Mononuclear cell (primary cell): ENCODE measurements around the gene CMTM3. TPM values are rescaled to one million over a fixed set of nuclear protein-coding genes. Genes with fewer than 3 reads are reported as not detected.
"Not testable (repeated sequence)": the region's sequence is repeated elsewhere in the genome, so short reads cannot be mapped to it uniquely, and the experiment has no call there.

Experiments
- H3K27me3 ChIP-seq: 2 replicates; pipeline ENCODE4 v1.6.0; 2011; ENCODE audit warnings: low read length, control low read depth; ENCODE audit not compliant: insufficient read depth
- H3K4me1 ChIP-seq: 2 replicates; pipeline ENCODE4 v1.5.1; 2011; ENCODE audit warnings: mild to moderate bottlenecking, low read length, control low read depth; ENCODE audit not compliant: insufficient read depth
- H3K4me3 ChIP-seq: 2 replicates; pipeline ENCODE4 v1.5.1; 2011; ENCODE audit warnings: mild to moderate bottlenecking, low read length, moderate library complexity
- H3K9me3 ChIP-seq: 2 replicates; pipeline ENCODE4 v1.5.1; 2011; ENCODE audit warnings: low read depth, mild to moderate bottlenecking, control low read depth, low read length
- total RNA-seq: library from RNA; depleted of rRNA; stranded (reverse); fragments of >200 nt; gene quantifications from one replicate; pipeline ENCODE4 v1.2.3, GENCODE V29; 2012

The CMTM3 gene
- total RNA-seq, 1 donor: 47.1 TPM

DNA sequence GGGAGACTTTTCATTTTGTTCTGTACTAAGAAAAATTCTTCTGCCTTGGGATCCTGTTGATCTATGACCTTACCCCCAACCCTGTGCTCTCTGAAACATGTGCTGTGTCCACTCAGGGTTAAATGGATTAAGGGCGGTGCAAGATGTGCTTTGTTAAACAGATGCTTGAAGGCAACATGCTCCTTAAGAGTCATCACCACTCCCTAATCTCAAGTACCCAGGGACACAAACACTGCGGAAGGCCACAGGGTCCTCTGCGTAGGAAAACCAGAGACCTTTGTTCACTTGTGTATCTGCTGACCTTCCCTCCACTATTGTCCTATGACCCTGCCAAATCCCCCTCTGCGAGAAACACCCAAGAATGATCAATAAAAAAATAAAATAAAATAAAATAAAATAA, 27.1 kb downstream of the CMTM3 start:
- H3K9me3 ChIP-seq, H3K4me1 ChIP-seq, H3K4me3 ChIP-seq, H3K27me3 ChIP-seq: not testable (repeated sequence)

DNA sequence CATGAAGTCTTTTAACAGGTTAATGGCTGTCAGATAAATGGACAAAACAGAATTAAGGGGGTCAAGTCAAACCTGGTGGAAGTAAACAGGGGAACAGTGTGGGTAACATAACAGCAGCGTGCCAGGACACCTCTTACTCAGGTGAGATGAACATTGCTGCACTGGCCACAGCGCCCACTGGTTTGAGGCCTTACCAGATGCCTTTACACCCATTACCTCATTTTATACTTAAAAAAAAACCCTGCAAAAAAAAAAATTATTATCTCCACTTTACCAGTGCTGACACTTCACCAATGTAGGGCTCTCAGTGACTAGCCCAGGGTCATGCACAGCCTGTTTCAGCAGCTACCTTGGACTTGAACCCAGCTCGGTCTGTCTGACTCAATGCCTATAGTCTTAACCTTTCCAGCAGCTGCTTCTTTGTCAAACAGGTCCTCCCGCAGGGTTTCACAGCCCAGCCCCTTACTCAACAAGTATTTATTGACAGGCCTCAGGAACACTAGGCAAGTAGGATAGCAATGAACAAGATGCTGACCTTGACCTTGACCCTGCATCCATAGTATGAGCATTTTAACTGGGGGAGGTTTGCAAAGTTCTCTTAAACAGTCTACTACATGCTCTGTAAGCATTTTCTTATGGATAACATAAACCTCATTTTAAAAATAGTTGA, 30.2 kb downstream of the CMTM3 start:
- no peak overlapping the region for H3K4me3 ChIP-seq
- H3K4me1 ChIP-seq: no peaks in the 10 kb centered on the region
- no peaks in the 10 kb centered on the region for H3K9me3 ChIP-seq
- no peaks in the 10 kb centered on the region for H3K27me3 ChIP-seq

DNA sequence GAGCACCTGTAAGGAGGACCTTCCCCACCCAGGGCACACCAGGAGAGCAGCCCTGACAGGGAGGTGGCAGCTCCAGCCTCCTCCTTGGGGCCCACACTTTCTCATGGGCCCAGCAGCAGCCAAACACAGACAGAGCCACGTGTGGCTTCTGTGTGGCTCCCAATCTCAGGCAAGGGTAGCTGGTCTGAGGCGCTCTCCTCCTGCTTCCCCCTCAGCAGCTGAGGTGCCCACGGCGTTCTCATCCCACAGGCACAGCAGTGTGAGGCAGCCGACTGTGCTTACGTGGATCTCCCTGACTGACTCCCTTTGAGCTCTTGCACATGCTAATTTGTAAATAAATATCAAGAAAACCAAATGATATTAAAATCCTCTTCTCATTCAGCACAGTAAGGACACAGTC, 30.9 kb downstream of the CMTM3 start:
- H3K9me3 ChIP-seq: no peaks in the 10 kb centered on the region
- no peak overlapping the region for H3K4me3 ChIP-seq
- H3K27me3 ChIP-seq: no peaks in the 10 kb centered on the region
- H3K4me1 ChIP-seq: no peaks in the 10 kb centered on the region

DNA sequence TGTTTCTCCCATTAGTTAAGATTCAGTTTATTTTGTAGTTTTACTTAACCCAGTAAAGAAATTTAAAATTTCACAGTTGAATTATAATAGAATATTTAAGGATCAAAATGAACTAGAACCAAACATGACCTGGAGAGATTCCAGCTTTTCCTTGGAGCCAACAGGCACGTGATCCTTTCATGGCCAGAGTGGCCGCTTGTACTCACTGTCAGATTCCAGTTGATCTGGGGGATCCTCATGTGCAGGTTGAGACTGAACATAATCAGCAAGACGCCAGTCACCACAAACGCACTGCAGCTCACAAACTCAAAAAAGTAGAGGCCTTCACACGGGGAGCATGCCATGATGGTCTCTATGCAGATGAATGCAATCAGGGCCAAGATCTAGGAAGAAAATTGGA, 31.7 kb downstream of the CMTM3 start:
- Histone ChIP-seq H3K4me3 (no peak overlapping the region), H3K9me3 (no peaks in the 10 kb centered on the region), H3K27me3 (no peaks in the 10 kb centered on the region), H3K4me1 (no peaks in the 10 kb centered on the region)

DNA sequence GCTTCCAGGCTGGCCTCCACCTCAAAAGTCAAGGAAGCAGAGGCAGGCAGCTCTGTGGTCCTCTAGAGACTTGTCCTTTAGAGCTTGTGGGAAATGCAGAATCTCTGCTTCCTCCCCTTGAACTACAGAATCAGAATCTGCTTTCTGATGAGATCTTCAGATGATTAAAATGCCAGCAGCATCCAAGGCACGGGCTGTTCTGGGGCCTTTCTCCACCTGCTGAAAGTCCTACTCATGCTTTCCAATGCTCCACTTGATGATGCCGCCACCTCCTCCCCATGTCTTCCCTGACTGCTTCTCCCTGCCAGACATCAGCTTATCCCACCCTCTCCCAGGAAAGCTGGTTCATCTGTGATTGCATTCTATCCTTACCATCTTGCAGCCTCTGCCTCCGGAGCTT, 33.3 kb downstream of the CMTM3 start:
- H3K9me3 ChIP-seq: no peaks in the 10 kb centered on the region
- H3K4me1 ChIP-seq: no peaks in the 10 kb centered on the region
- no peak overlapping the region for H3K4me3 ChIP-seq
- H3K27me3 ChIP-seq: no peaks in the 10 kb centered on the region

DNA sequence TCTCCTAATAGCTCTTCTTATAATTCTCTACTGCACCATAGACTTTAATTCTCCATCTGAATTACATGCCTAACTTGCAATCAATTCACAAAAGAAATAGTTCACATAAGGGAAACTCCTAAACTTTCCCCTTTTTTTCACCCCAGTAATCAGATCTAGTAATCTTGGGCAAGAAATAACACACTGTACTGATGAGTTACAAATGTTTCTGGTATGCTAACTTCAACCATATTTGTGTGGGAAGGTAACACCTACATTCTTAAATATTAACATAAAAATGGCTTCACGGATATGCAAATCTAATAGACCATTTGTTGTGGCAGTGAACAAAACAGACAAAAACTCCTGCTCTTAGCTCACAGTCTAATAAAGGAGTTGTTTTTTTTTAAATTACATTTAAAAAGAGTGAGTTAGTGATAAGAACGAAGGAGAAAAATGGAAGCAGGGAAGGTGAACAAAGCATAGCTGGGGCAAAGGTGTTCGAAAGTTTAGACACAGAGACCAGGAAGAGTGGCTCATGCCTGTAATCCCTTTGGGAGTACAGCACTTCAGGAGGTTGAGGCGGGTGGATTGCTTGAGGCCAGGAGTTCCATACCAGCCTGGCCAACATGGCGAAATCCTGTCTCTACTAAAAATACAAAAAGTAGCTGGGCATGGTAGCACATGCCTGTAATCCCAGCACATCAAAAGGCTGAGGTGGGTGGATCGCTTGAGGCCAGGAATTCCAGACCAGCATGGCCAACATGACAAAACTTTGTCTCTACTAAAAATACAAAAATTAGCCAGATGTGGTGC, 34.8 kb downstream of the CMTM3 start:
- Histone ChIP-seq H3K4me1 (no peaks in the 10 kb centered on the region), H3K9me3 (no peaks in the 10 kb centered on the region), H3K27me3 (no peaks in the 10 kb centered on the region), H3K4me3 (no peak overlapping the region)

DNA sequence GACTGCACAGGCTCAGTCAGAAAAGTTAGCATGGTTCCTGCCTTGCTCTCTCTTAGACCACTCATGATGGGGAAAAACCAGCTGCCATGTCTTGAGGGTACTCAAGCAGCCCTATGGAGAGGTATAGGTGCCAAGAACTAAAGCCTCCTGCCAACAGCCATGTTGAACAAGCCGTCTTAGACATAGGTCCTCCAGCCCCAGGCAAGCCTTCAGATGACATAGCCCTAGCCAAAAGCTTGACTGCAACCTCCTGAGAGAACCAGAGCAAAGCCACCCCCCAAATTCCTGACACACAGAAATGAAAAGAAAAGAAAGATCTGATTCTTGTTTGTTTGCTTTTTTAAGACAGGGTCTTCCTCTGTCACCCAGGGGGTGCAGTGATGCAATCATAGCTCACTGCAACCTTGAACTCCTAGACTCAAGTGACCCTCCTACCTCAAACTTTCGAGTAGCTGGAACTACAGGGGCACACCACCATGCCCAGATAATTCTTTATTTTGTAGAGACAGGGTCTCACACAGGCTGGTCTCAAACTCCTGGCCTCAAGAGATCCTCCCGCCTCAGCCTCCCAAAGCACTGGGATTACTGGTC, 36.3 kb downstream of the CMTM3 start:
- Histone ChIP-seq H3K27me3 (no peaks in the 10 kb centered on the region), H3K4me1 (no peaks in the 10 kb centered on the region), H3K9me3 (no peaks in the 10 kb centered on the region), H3K4me3 (no peak overlapping the region)

DNA sequence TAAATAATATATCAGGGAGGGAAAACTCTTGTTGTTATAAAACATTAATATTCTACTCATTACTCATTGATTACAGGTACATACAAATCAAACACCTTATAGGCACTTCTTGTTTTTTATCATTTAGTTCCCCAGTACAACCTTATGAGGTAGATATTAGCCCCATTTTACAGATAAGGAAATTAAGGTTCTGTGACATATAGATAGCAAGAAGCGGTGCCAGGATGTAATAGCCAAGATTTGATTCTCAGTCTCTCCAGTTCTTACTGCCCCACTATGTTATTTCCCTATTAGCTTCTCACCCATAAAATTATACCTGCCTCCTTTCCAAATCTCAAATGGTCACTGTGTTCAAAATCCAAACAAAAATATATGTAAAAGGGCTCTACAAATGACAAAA, 36.9 kb downstream of the CMTM3 start:
- Histone ChIP-seq H3K4me1 (no peaks in the 10 kb centered on the region), H3K4me3 (no peak overlapping the region), H3K9me3 (no peaks in the 10 kb centered on the region), H3K27me3 (no peaks in the 10 kb centered on the region)

DNA sequence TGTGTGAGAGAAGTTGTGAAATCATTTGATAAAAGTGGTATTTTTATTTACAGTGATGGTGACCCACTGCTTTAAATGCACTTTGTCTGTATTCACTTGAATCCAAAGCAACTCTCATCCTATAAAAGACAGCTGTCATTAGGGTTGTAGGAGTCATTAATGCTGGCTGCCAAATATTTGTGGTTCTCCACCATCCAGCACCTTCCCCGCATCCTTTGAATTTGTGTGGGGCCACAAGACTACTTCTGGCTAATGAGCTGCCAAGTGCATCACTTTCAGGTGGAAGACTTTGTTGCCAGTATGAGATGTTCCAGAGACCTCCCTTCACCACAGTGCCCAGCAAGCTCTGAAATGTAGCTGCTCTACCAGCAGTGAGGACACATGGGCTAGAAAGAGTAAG, 43.4 kb downstream of the CMTM3 start:
- H3K27me3 ChIP-seq: no peaks in the 10 kb centered on the region
- H3K9me3 ChIP-seq: no peaks in the 10 kb centered on the region
- peaks cover 24% of the 10 kb centered on the region for H3K4me1 ChIP-seq
- H3K4me3 ChIP-seq: no peak overlapping the region

DNA sequence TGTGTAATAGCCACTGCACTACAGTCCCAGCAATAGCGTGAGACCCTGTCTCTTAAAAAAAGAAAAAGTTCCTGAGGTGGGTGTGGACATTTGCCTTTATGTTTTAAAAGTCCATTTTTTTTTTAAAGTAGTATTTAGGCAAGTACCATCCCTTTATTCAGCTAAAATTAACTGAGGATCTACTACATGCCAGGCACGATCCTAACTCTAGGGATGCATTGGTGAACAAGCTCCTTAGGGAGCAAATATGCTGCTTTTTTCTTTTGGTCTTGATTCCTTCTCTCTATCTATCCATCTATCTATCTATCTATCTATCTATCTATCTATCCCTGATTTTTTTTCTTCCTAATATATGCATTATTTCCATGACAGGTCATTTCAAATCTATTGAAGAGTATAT, 44.7 kb downstream of the CMTM3 start:
- H3K4me3 ChIP-seq: no peak overlapping the region
- H3K4me1 ChIP-seq: peaks cover 37% of the 10 kb centered on the region
- no peaks in the 10 kb centered on the region for H3K9me3 ChIP-seq
- H3K27me3 ChIP-seq: no peaks in the 10 kb centered on the region

DNA sequence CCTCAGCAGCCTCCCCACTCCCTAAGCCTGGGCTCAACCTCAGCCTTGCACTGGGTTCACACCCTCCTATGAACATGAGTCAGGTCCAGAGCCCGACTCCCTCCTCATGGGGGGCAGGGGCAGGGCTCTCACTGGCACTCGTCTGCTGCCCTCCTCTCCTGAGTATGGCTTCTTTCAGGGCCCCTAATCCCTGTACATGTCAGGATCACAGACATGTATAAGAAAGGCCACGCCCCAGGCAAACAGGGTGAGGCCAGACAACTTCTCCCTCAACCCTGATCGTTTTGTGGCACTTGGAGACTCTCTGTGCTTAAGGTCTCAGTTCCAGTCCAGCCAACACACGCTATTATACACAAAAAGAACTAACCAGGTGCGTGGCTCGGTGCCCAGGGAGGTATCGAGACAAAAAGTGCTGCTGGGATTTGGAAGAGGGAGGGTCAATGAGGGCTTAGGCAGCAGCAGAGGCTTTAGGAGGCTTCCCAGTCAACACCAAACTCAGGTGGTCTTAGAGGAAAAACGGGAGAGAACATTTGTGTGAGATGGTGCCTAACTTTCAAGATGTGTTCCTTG, 45.2 kb downstream of the CMTM3 start:
- no peaks in the 10 kb centered on the region for H3K9me3 ChIP-seq
- H3K27me3 ChIP-seq: no peaks in the 10 kb centered on the region
- no peak overlapping the region for H3K4me3 ChIP-seq
- H3K4me1 ChIP-seq: peaks cover 43% of the 10 kb centered on the region

DNA sequence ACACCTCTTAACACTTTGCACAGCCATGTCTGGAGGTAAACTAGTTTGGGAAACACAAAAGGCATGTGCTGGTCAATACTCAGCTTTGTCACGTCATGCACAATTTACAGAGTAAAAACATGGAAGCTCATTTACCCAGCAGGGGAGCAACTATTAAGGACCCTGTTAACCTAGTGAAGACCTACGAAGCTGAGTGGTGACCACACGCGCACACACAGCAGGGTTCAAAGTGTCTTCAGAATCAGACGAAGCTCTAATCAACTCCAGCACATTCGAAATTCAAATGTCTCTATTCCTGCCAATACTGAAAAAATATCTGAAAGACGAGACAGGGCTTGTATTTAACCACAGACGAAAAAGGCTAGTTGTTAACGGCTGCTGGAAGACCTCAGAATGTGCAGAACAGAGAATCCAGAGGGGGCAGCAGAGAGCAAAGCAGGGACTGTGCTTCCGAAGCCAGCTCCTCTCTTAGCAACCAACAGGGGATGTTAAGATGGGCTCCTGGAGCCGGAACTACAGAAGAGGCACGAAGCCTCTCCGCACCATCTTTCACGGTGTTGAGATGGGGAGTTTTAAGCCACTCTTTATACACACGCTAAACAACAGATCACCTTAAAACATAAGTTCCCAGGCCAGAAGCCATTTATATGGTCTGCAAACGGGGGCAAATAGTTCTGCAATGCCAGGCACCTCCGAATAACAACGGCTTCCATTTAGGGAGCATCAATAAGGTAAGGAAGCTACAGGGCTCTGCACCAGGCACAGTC, 46.4 kb downstream of the CMTM3 start:
- Histone ChIP-seq H3K4me1 (peaks cover 46% of the 10 kb centered on the region), H3K4me3 (no peak overlapping the region), H3K27me3 (no peaks in the 10 kb centered on the region), H3K9me3 (no peaks in the 10 kb centered on the region)

DNA sequence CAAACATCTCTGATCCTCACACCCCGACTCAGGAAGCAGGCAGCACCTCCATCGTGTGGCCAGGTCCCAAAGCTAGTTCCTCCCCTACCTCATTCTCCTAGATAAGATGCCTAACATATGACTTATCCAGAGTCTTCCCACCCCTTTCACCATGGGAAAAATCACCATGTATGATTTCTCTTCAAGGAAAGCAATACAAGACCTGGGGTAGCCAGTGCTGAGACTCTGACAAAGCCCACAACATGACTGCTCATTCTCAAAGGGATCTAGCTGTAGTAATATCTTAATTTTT, 46.9 kb downstream of the CMTM3 start:
- H3K27me3 ChIP-seq: no peaks in the 10 kb centered on the region
- H3K9me3 ChIP-seq: no peaks in the 10 kb centered on the region
- H3K4me3 ChIP-seq: no peak overlapping the region

DNA sequence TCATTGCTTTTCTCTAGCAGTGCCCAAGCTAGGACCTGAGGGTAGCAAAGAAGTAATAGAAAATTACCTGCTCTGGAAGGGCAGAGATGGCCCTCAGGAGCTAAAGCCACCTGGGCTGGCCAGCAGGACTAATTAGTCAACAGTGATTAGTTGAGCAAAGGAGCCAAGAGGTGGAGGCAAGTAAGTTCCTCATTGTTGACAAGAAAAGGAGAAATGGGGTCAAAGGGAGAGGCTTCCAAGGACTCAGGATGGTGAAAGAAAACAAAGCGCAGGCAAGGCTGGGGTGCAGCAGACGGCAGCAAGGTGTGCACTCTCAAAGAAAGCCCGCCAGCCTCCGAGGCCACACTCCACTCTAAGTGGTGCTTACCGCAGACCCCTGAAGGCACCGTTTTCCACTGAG, 47.5 kb downstream of the CMTM3 start:
- Histone ChIP-seq H3K4me1 (peaks cover 55% of the 10 kb centered on the region), H3K27me3 (no peaks in the 10 kb centered on the region), H3K4me3 (no peak overlapping the region), H3K9me3 (no peaks in the 10 kb centered on the region)

More for the DNA sequence above, 46.9 kb downstream of the CMTM3 start:
- H3K4me1 ChIP-seq: peaks cover 49% of the 10 kb centered on the region
